ENCODE data around the gene DHX58.

DNA sequence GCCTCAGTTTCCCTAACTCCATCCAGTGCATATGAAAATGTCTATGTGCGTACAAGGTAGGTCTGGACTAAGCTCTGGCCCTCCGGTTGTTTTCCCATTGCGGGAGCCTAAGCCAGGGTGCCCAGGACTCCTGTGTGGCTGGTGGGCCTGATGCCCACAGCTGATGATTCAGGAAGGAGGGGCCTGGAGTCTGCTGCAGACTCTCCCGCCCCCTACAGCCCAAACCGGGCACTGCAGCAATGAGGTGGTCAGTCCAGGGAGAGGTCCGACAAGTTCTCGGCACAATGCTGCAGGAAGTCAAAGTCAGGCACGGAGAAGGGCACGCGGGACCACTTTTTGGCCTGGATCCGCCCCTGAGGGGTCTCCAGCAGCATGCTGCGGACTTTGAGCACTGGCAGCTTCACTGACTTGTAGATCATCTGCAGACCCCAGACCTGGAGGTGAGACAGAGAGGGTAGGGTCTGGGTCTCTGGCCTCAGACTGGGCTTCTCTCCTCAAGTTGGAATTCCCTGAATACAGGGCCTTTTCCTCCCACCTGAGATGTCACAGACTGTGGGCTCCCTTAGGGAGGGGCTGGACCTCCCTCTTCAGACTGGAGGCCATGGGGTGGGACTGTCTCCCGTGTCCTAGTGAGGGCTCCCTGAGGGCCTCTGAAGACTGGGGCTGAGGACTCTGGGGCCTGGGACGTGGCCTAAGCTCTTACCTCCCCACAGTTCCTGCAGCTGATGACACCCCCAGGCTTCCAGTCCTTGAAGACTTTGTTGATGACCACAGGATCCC is 10.8 kb downstream of the DHX58 start:
- TF ChIP-seq RAD21 (IDR thresholded peaks at IDR 0.05; ENCODE audit: low read depth): peak; percentile 96
- TF ChIP-seq YY1 (IDR thresholded peaks at IDR 0.05; ENCODE audit: low read depth): no peak
- TF ChIP-seq, protein P1, sequence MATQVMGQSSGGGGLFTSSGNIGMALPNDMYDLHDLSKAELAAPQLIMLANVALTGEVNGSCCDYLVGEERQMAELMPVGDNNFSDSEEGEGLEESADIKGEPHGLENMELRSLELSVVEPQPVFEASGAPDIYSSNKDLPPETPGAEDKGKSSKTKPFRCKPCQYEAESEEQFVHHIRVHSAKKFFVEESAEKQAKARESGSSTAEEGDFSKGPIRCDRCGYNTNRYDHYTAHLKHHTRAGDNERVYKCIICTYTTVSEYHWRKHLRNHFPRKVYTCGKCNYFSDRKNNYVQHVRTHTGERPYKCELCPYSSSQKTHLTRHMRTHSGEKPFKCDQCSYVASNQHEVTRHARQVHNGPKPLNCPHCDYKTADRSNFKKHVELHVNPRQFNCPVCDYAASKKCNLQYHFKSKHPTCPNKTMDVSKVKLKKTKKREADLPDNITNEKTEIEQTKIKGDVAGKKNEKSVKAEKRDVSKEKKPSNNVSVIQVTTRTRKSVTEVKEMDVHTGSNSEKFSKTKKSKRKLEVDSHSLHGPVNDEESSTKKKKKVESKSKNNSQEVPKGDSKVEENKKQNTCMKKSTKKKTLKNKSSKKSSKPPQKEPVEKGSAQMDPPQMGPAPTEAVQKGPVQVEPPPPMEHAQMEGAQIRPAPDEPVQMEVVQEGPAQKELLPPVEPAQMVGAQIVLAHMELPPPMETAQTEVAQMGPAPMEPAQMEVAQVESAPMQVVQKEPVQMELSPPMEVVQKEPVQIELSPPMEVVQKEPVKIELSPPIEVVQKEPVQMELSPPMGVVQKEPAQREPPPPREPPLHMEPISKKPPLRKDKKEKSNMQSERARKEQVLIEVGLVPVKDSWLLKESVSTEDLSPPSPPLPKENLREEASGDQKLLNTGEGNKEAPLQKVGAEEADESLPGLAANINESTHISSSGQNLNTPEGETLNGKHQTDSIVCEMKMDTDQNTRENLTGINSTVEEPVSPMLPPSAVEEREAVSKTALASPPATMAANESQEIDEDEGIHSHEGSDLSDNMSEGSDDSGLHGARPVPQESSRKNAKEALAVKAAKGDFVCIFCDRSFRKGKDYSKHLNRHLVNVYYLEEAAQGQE (IDR thresholded peaks at IDR 0.05; ENCODE audit: low read depth): no peak
- no peak for TF ChIP-seq TEAD4 (IDR thresholded peaks at IDR 0.05)
- no peak for TF ChIP-seq CEBPB (IDR thresholded peaks at IDR 0.05)
- TF ChIP-seq, protein P2, sequence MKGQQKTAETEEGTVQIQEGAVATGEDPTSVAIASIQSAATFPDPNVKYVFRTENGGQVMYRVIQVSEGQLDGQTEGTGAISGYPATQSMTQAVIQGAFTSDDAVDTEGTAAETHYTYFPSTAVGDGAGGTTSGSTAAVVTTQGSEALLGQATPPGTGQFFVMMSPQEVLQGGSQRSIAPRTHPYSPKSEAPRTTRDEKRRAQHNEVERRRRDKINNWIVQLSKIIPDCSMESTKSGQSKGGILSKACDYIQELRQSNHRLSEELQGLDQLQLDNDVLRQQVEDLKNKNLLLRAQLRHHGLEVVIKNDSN (IDR thresholded peaks at IDR 0.05): no peak
- no peak for TF ChIP-seq CREB1 (IDR thresholded peaks at IDR 0.05; ENCODE audit: low read depth)
- TF ChIP-seq, protein P3, sequence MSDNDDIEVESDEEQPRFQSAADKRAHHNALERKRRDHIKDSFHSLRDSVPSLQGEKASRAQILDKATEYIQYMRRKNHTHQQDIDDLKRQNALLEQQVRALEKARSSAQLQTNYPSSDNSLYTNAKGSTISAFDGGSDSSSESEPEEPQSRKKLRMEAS (IDR thresholded peaks at IDR 0.05): peak; percentile 37; the same call in 1 of the 2 replicates
- no peak for TF ChIP-seq EGR1 (IDR thresholded peaks at IDR 0.05)
- TF ChIP-seq TCF12 (IDR thresholded peaks at IDR 0.05; ENCODE audit: low read depth): no peak
- TF ChIP-seq NFIC (IDR thresholded peaks at IDR 0.05): no peak
- TF ChIP-seq EP300 (IDR thresholded peaks at IDR 0.05; ENCODE audit: borderline replicate concordance): no peak
